ENCODE measurements around the gene CTXN1.
"Not testable (repeated sequence)": the region's sequence is repeated elsewhere in the genome, so short reads cannot be mapped to it uniquely, and the experiment has no call there.

CTXN1 gene

DNA sequence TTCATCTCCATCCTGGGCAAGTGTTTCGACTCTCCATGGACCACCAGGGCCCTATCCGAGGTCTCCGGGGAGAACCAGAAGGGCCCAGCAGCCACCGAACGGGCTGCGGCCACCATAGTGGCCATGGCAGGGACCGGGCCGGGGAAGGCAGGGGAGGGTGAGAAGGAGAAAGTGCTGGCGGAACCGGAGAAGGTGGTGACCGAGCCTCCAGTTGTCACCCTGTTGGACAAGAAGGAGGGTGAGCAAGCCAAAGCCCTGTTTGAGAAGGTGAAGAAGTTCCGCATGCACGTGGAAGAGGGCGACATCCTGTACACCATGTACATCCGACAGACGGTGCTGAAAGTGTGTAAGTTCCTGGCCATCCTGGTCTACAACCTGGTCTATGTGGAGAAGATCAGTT lies 27.0 kb downstream of the CTXN1 start:
- no peak for DNase-seq

DNA sequence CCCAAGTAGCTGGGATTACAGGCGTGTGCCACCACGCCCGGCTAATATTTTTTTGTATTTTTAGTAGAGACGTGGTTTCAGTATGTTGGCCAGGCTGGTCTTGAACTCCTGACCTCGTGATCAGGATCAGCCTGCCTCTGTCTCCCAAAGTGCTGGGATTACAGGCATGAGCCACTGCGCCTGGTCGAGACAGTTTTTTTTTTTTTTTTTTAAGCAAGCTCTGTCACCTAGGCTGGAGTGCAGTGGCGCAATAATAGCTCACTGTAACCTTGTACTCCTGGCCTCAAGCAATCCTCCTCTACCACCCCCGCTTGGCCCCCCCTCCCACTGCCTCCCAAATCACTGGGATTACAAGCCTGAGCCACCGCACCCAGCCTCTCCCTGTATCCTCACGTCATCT lies 28.6 kb downstream of the CTXN1 start:
- no peak for DNase-seq

DNA sequence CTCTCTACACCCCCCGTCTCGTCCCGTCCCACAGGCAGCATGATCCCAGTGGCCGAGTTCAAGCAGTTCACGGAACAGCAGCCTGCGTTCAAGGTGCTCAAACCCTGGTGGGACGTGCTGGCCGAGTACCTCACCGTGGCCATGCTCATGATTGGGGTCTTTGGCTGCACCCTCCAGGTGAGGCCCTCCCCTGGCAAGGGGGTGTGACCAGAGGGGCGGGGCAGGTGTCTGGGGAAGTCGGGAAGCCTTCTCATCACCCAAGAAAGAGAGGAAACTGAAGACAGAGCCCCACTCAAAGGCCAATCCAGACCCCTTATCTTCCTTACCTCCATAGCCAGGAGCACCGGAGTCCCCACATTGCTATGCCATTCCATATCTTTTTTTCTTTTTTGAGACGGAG lies 30.4 kb downstream of the CTXN1 start:
- DNase-seq, result no peak

DNA sequence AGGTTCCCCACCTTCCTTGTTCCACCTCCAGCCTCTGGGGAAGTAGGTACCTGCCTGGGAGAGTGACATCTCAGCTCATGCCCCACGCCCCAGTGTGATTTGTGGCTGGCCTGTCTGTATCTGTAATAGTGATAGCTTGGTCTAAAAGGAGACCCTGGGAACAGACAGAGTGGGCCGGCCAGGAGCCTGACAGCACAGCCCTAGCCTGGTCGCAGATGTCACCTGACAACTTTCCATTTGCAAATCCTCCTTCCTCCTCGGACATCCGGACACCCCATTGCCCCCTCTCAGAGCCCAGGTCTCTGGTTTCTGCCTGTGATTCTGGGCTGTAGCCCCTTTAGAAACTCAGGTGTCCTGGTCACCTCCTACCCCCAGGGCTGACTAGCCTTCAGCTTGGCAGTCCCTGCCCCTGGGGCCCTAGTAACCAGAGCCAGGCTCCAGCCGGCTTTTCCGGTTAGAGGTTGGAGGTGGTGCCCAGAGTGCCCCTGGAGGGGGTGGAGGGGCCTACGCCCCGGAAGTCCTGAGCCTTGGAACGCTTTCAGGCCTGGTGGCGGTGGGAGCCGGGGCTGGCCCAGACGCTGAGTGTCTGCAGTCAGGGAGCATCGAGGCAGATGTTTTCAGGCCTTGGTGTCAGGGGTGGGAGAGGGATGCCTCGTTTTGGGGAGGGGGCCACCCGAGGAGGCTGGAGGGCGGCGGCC lies 31.2 kb downstream of the CTXN1 start:
- no peak for DNase-seq

DNA sequence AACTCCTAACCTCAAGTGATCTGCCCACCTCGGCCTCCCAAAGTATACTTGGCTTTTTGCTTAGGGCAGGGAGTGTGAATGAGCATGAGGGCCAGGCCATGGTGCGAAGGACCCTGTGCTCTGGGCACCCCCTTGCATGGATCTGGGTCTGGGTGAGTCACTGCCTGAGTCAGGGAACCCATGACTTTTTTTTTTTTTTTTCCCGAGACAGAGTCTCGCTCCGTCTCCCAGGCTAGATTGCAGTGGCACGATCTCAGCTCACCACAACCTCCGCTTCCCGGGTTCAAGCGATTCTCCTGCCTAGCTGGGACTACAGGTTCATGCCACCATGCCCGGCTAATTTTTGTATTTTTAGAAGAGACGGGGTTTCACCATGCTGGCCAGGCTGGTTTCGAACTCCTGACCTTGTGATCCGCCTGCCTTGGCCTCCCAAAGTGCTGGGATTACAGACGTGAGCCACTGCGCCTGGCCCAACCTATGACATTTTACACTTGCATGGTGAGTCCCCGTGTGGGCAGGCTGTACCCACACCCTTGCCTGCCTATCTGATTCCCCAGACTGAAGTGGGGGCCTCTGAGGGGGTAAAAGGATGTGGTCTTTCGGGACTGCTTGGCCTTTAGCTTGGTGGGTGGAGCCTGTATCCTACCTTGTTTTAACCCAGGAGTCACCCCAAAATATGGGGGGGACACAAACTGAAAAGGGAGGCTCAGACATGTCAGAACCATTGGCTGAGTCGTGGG lies 32.4 kb downstream of the CTXN1 start:
- not testable (repeated sequence) for DNase-seq

DNA sequence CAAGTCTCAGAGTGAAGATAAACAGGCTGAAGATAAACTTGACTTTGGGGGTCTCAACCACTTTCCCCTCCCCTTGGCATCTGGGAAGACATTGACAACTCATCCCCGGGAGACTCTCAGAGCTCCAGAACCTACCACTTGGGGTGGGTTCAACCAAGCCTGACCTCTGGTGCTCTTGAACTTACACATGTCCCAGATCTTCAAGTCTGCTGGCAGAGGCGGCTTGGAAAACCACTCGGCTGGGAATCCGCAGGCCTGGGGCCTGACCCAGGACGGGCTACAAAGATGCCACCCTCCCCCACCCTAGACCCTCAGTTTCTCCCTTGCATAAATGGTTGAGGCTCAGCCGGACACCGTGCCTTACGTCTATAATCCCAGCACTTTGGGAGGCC lies 37.1 kb downstream of the CTXN1 start:
- DNase-seq, result no peak

DNA sequence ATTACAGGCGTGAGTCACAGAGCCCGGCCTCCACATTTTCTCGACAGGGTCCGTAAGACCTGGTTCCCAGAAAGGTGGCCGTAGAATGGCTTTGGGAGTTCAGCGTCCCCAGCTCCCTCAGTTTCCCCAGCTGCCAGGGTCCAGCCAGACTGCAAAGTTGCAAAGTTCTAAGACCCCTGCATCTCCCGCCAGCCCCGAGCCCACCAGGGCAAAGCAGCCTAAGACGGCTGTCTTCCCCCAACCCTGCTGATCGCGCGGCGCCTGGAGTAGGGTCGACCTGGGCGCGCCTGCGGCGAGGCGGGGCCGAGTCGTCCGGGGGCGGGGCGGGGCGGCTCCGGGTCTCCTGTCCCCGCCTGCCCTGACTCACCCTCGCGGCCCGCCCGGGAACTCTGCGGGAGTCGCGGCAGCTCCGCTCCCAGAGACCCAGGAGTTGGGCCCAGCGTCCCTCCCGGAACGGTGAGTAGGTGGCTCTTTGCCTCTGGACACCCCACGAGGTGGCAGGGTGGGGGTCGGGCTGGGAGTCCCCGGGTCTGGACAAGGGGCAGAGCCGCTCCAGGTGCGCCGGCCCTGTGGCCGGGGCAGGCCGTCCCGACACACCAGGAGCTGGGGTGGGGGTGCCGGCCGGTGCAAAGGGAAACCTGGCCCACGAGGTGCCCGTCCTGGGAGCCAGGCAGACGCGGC lies 37.6 kb downstream of the CTXN1 start, which contains the start of gene LRRC8E:
LRRC8E (plus strand) TSS at position 366 of the 681 bp plus-strand sequence. CDS start 7,094 bp downstream, outside the sequence.
- DNase-seq, result no peak

DNA sequence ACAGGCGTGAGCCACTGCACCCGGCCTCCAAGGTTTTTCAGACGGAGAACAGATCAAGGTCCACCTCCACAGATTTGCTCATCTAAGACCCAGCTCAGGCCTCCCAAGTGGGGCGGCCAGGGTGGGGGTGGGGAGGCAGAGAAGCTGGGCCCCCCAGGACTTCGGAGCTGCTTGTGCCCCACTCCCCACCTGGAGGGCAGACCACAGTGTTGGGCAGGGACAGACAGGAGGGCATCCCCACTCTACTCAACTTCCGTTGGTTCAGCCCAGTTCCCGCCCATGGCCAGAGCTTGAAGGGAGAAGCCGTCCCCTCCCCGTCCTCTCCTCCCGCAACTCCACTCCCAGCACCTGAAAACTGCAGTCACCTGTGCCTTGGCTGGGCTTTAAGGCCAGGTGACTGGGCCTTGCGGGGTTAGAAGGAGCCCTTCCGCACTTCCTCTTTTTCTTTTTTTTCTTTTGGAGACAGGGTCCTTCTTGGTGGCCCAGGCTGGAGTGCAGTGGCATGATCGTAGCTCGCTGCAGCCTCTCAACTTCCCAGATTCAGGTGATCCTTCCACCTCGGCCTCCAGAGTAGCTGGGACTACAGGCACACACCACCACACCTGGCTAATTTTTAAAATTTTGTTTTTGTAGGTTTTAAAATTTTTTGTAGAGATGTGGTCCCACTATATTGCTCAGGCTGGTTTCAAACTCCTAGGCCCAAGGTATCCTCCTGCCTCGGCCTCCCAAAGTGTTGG lies 38.4 kb downstream of the CTXN1 start:
- DNase-seq, result no peak

DNA sequence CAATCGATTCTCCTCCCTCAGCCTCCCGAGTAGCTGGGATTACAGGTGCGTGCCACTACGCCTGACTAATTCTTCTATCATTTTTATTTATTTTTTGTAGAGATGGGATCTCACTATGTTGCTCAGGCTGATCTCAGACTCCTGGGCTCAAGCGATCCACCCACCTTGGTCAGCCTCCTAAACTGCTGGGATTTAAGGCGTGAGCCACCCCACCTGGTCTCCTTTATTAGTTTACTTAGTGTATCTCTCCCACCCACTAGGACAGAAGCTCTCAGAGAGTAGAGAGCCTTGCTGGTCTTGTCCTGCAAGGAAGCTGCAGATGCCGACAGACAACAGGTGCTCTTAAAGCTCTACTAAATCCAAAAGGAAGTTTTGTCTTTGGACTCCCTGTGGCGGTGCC lies 40.1 kb downstream of the CTXN1 start:
- no peak for DNase-seq

DNA sequence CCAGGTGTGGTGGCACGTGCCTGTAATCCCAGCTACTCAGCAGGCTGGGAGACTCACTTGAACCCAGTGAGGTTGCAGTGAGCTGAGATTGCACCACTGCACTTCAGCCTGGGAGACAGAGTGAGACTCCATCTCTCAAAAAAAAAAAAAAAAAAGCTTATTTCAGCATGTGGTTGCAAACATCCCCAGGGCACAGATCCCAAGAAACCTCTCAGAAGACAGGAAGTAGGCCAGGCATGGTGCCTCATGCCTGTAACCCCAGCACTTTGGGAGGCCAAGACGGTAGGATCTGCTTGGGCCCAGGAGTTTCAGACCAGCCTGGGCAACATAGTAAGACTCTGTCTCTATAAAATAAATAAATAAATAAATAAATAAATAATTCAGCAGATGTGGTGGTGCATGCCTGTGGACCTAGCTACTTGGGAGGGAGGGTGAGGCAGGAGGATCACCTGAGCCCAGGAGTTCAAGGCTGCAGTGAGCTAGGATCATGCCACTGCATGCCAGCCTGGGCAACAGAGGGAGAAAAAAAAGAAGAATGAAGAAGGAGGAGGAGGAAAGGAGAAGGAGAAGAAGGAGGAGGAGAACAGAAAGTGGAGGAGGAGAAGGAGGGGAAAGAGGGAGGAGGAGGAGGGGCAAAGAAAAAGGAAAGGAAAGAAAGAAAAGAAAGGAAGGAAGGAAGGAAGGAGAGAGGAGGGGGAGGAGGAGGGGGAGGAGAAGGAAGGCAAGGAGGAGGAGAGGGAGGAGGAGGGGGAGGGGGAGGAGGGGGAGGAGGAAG lies 42.0 kb downstream of the CTXN1 start:
- DNase-seq, result no peak

DNA sequence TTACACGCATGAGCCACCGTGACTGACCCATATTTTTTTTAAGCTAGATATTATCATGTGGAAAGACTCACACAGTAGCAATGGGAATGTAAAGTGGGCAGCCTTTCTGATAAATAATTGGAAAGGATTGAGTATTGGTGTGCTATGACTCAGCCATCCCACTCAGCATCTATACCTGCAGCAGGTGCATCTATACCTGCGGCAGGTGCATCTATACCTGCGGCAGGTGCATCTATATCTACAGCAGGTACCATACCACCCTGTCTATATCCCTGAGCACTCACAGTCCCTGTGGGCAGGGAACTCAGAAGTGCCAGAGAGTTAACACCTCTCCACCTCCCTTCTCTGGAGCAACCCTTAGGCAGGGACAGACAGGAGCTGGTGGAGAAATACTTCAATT lies 42.8 kb downstream of the CTXN1 start:
- no peak for DNase-seq

DNA sequence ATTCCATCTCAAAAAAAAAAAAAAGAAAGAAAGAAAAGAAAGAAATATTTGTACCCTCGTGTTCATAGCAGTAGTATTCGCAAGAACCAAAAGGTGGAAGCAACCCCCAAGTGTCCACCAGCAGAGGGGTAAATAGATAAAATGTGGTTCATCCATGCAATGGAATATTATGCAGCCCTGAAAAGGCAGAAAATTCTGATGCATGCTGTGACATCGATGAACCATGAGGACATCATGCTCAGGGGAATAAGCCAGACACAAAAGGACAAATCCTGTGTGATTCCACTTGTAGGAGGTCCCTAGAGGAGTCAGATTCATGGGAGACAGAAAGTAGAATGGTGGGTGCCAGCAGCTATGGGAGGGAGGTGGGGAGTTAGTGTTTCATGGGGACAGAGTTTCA lies 44.0 kb downstream of the CTXN1 start:
- no peak for DNase-seq

DNA sequence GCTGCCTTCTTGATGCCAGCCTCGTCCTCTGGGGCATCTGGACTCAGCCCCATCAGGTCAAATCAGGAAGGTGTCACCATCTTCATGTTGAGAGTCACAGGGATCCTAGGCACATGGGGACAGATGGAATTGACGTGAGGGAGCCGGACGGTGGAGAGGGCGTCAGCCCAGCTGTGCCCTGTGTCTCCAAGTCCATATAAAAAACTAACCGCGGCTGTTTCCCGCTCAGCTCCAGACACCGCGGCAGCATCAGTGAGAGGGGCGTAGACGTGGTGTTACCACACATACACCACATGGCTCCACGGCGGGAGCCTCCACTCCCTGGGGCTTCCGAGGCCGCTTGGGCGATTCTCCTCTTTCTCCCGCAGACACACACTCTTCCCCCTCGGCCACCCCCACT lies 46.1 kb downstream of the CTXN1 start:
- DNase-seq, result no peak

DNA sequence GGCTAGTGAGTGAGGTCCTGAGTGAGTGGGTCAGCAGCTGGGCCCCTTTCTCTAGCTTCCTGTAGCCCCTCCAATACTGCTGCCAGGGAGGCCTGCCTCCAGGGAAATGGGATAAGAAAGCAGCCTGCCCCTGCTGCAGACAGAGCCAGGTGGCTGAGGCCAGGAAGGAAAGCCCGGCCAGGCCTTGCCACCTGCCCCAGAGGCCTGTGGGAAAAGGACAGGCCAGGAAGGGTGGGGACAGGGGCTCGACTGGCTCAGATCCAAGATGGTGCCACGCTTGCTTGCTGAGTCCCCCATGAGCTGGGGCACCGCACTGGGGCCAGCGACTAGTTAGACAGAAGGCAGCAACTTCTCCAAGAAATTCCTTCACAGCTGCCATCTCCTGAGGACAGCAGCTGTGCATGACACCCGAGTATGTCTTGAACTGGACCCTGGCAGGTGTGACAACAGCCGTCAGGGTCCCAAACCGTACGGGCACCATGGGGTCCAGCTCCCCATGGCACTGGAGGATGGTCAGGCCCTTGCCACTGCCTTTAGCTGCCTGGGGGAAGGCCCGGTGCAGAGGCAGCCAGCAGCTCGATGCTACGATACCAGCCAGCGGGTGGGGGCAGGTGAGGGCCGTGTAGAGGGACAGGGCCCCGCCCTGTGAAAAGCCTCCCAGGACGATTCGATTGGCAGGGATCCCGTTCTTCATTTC lies 46.7 kb downstream of the CTXN1 start:
- DNase-seq, result no peak

DNA sequence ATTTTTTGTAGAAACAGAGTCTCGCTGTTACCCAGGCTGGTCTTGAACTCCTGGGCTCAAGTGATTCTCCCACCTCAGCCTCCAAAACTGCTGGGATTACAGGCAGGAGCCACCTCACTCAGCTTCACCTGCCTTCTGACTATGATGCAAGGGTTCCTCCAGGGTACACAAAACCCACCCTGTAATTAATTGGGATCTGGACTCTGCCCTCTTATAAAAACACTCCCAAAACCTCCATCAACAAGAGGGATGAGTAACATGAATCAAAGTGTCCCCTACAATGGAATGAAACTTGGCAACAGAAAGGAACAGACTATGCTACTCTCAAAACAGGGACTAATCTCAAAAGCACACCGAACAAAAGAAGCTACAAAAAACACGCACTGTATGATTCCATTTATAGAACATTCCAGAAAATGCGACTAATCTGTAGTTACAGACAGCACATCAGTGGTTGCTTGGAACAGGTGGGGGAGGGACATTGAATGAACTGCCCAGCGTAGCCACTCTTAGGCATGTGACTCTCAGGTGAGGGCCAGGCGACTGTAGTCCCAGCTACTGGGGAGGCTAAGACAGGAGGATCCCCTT lies 48.6 kb downstream of the CTXN1 start:
- no peak for DNase-seq

DNA sequence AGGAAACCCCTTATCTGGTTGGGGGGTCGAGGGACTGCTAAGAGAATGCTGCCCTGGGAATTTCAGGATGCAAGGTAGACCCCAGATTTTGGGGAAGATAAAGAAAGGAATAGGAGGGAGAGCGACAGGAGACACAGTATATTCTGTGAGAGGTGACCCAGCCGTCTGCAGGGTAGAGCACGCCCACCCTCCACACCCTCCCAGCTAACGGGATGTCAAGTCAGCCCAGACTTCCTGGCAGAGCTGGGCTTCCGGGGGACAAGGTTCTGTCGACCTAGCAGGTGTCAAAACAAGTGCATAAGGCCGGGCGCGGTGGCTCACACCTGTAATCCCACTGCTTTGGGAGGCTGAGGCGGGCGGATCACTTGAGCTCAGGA lies 51.0 kb downstream of the CTXN1 start:
- no peak for DNase-seq
